SJCRH30 (cell line): ENCODE results near the gene ZNF112. TPM values are rescaled to one million over a fixed set of nuclear protein-coding genes. Genes with fewer than 3 reads are reported as not detected.
A peak's percentile ranks its signal among the peaks of the same experiment; 100 is the strongest.
"Not testable (repeated sequence)": the region's sequence is repeated elsewhere in the genome, so short reads cannot be mapped to it uniquely, and the experiment has no call there.

Experiments
- DNase-seq, 2 experiments: peaks; one replicate each; pipeline ENCODE4 v3.0.0-alpha.2; 2015 to 2020
- H3K27ac ChIP-seq: fragments of 250-450 bp; sonication (Bioruptor Pico); 2 replicates; pipeline ENCODE4 v1.5.1; 2020; ENCODE audit warnings: mild to moderate bottlenecking, moderate library complexity
- H3K27me3 ChIP-seq: fragments of 250-450 bp; sonication (Bioruptor Pico); 2 replicates; pipeline ENCODE4 v1.5.1; 2020; ENCODE audit warnings: mild to moderate bottlenecking, moderate library complexity
- H3K36me3 ChIP-seq: fragments of 250-450 bp; sonication (Bioruptor Pico); 2 replicates; pipeline ENCODE4 v1.5.1; 2020; ENCODE audit warnings: mild to moderate bottlenecking, moderate library complexity
- H3K4me1 ChIP-seq: fragments of 250-450 bp; sonication (Bioruptor Pico); 2 replicates; pipeline ENCODE4 v1.5.1; 2020; ENCODE audit warnings: mild to moderate bottlenecking, moderate library complexity
- H3K4me3 ChIP-seq: fragments of 250-450 bp; sonication (Bioruptor Pico); 2 replicates; pipeline ENCODE4 v1.5.1; 2020; ENCODE audit warnings: mild to moderate bottlenecking, moderate library complexity
- H3K9me3 ChIP-seq: fragments of 250-450 bp; sonication (Bioruptor Pico); replicated peaks from 2 replicates; pipeline ENCODE4 v1.5.1; 2020; ENCODE audit warnings: mild to moderate bottlenecking, moderate library complexity
- total RNA-seq: library from RNA; depleted of rRNA; stranded (reverse); fragments of >200 nt; shearing (Covaris generic); gene quantifications from 2 replicates; pipeline ENCODE4 v1.2.3, GENCODE V29; 2014; rRNA removed

Gene ZNF112
- total RNA-seq = 8.5 and 11.7 TPM in 2 replicates

DNA sequence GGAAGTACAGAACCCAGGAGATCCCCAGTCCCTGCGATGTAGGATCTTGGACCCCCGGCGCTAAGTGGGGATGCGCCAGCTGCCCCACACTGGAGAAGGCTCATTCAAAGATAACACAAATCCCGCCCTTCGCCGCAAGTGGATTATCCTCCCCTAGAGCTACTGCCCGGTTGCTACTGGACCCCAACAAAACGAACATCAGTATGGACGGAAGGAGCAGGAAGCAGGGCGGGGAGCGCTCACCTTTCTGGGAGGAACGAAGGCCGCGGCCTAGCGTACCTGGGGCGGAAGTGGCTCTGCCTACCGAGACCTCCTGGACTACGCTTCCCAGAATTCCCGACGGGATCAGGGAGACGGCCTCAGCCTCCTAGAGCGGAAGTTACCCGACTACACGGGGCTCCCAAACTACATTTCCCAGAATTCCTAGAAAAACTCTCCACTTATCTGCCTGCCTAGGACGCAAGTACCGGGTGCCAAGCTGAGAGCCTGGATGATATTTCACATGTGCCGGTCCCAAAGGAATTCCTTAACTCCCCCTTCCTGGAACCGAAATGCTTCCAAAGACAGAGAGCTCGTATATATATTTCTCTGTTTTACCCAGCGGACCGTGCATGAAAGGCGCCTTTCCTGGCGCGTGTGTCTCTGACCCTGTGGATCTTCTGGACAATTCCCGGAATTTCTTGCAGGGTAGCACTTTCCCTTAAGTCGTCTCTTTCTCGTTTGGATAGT, at the start of gene ZNF112:
TSS of gene ZNF112 (minus strand) at position 298 of the 729 bp plus-strand sequence. CDS start 16,141 bp downstream, outside the sequence.
- Histone ChIP-seq H3K27me3 (no peaks in the 10 kb centered on the region), H3K4me3 (peak within 1 kb of the TSS; percentile 86), H3K4me1 (no peaks in the 10 kb centered on the region), H3K36me3 (no peaks in the 10 kb centered on the region), H3K9me3 (peaks cover 7% of the 10 kb centered on the region), H3K27ac (peak within 1 kb of the TSS; percentile 44; the same call in 1 of the 2 replicates)
- DNase-seq = peak; percentile 93 to 96

DNA sequence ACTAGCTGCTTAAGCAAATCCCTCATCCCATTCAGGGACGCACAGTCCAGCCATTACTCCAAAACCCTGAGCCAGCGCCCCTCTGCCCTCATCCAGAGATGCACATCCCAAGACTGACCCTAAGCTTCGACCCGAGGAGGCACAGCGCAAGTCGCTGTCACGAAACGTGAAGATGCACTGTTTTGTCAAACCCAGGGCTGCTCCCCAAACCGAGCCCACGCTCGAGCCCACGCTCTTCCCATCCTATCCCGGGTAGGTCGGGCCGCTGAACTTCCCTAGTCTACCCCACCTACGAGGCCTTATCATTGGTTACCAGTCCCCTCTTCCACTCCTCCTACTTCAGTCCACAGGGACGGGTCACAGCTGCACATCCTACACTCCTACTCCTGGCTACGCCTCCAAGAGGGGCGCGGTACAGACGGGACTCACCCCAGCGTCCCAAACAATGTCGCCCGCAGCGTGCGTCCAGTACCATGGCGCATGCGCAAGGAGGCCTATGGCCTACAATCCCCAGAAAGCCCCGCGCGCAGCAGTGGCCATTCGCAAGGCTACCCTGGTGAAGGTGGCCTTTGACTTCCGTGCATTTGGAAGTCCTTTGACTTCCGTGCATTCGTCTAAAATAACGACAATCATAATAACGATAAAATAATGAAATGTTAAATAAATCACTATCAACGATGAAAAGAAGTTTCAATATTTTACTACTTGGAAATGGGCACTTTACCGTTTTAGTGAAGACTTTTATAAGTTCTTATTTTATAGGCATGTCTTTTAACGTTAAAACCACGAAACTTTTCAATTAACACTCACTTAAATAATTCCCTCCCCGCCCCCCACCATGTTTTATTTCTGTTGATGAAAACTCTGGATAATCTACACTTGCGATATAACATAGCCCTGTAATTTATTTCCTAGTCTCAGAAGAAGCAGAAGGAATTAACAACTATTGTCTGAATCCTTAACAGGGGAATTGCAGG, 44.9 kb upstream of the ZNF112 start, which contains the start of gene ZNF285:
TSS of gene ZNF285 (minus strand) at position 470 of the 977 bp plus-strand sequence. CDS start 4,395 bp downstream, outside the sequence.
- 0 out of 2 replicates have a peak, but pooled peaks cover 3% of the 10 kb centered on the region for H3K4me1 ChIP-seq
- DNase-seq = peak; percentile 97 to 98
- H3K4me3 ChIP-seq = peak within 1 kb of the TSS; percentile 61
- no peaks in the 10 kb centered on the region for H3K36me3 ChIP-seq
- H3K27me3 ChIP-seq = no peaks in the 10 kb centered on the region
- H3K9me3 ChIP-seq = peaks cover 10% of the 10 kb centered on the region; the same call in 1 of the 2 replicates
- H3K27ac ChIP-seq = no peak within 1 kb of the TSS; the same call in 1 of the 2 replicates

DNA sequence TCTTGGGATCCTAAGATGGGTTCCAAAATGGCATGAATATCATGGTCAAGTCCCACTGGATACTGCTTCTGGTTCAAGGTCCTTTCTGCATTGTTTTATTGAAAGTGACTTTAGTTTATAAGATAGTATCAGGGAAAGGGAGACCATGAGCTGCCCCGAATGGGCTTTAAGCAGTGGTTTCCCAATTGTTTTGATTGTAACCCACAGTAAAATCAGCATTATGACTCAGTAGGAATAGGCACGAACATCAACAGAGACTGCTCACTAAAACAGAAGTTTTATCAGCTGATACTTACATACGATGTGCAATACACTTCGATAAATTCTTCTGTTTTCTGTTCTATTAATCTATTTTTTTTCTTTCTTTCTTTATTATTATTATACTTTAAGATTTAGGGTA, 32.8 kb upstream of the ZNF112 start:
- H3K36me3 ChIP-seq, H3K4me3 ChIP-seq, H3K27ac ChIP-seq, DNase-seq, H3K27me3 ChIP-seq, H3K4me1 ChIP-seq: not testable (repeated sequence)
- H3K9me3 ChIP-seq = peaks cover 30% of the 10 kb centered on the region

DNA sequence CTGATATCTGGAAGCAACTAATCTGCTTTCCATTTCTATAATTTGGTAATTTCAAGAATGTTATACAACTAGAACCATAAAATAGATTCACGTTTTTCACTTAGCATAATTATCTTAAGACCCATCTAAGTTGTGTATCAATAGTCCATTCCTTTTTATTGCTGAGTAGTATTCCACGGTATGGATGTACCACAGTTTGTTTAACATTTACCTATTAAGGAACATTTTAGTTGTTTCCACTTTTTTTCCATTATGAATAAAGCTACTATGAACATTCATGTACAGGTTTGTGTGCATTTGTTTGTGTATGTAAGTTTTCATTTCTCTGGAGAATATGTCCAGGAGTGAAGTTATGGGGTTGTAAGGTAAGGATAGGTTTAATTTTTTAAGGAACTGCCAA, 18.3 kb upstream of the ZNF112 start:
- H3K9me3 ChIP-seq = peaks cover 3% of the 10 kb centered on the region; the same call in 1 of the 2 replicates
- no peaks in the 10 kb centered on the region for H3K27me3 ChIP-seq
- no peak overlapping the region for H3K27ac ChIP-seq
- no peaks in the 10 kb centered on the region for H3K4me1 ChIP-seq
- DNase-seq = no peak
- H3K36me3 ChIP-seq = no peaks in the 10 kb centered on the region
- no peak overlapping the region for H3K4me3 ChIP-seq

DNA sequence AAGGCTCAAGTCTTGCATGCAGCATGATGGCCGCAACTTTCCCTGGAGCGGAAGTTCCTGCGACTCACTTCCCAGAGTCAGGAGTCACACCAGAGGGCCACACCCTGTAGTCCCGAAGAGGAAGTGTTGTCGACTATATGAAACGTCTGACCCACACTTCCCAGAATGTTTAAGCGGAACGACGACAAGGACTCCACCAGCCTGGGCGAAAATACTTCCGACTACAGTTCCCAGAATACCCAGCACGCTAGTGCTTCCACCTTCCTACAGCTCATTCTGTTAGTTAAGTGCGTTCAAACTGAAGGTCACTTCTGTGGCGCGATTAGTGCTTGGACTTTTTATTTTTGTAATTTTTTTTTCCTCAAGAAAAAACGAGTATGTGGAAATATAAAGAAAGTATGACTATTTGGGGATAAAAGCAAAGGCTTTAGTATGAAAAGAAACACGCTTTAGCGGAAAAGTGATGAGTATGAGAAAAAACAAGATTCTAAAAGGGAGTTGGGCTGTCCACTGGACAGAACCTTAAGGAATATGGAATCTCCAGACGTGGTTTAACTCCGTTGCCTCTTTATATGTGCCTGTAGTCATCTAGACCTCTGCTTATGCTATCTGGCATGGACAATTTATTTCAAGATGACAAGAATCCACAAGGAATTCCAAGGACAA, 15.5 kb upstream of the ZNF112 start:
- Histone ChIP-seq H3K4me3 (no peak overlapping the region), H3K27ac (no peak overlapping the region), H3K36me3 (no peaks in the 10 kb centered on the region), H3K4me1 (no peaks in the 10 kb centered on the region), H3K9me3 (0 out of 2 replicates have a peak, but pooled peaks cover 3% of the 10 kb centered on the region), H3K27me3 (no peaks in the 10 kb centered on the region)
- DNase-seq = no peak

DNA sequence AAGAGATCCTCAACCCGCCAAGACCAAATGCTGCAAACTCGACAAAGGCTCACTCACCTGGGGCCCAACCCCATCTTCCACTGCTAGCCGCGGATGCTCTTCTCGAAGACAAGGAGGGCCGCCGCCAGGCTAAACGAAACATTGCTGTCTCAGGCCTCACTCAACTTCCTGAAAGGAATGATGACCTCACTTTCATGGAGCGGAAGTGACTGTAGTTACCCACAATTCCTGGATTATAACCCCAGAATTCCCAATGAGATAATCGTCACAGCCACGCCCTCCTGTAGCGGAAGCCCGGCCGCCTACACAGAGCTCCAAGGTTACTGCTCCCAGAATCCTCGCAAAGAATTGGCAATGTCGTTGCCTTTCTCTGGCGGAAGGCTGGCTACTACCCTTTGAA, 10.5 kb upstream of the ZNF112 start:
- no peak for DNase-seq
- Histone ChIP-seq H3K9me3 (no peaks in the 10 kb centered on the region), H3K27me3 (no peaks in the 10 kb centered on the region), H3K36me3 (no peaks in the 10 kb centered on the region), H3K4me3 (no peak overlapping the region), H3K4me1 (no peaks in the 10 kb centered on the region), H3K27ac (no peak overlapping the region)

DNA sequence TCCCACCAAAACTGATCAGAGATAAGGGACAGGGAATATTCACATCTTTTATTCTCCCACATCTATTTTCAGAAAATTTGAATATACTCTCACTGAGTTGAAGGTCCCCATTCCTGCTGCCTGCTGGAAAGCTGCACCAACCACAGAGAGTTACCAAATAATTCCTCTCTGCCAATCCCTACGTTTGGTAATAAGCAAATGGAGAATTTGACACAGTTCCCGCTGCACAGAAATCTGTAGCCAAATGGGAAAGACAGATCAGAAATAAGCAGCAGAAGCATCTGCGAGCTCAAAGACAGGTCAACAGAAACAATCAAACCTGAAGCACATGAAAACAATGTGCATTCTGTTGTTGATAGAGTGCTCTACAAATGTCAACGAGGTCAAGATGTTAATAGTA, 9.9 kb downstream of the ZNF112 start:
- no peaks in the 10 kb centered on the region for H3K4me1 ChIP-seq
- peaks cover 11% of the 10 kb centered on the region for H3K9me3 ChIP-seq
- no peak for DNase-seq

DNA sequence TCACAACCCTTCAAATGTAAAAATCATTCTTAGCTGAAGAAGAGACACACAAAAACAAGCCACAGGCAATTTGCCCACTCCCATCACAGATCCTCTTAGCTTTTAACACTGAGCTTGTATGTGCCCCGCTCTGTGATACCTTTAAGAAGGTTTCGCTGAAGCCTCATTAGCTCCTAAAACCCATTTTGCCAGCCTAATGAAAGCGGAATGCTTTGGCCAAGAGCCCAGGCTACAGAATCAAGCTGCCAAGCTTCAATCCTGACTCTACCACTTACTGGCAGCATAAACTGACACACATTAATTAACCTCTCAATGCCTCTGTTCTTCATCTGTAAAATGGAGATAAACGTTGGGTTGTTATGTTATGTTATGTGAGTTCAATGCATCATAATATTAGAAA, 10.5 kb downstream of the ZNF112 start:
- H3K36me3 ChIP-seq = peaks cover 20% of the 10 kb centered on the region
- H3K9me3 ChIP-seq = peaks cover 10% of the 10 kb centered on the region

More for the DNA sequence above, 9.9 kb downstream of the ZNF112 start:
- H3K27ac ChIP-seq = no peak overlapping the region
- no peaks in the 10 kb centered on the region for H3K27me3 ChIP-seq
- H3K36me3 ChIP-seq = peaks cover 17% of the 10 kb centered on the region
- no peak overlapping the region for H3K4me3 ChIP-seq

DNA sequence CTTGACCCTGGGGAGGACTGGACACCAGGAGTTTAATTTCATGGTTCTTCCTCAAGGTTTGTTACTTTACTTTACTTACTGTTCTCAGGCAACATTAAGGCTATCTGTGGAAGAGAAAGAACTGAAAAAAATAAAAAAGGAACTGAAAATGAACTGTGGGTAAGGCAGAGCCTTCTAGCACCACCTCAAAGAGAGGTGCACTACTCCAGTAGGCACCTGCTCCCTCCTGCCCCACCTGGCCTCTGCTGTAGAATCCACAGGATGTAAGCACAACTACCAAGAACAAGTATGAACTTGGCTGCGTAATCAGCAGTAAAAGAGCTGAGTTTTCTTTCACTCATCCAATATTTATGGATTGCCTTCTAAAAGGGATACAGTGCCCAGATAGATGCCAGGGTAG, 12.2 kb downstream of the ZNF112 start:
- Histone ChIP-seq H3K27ac (no peak overlapping the region), H3K27me3 (no peaks in the 10 kb centered on the region), H3K4me3 (no peak overlapping the region), H3K9me3 (peaks cover 10% of the 10 kb centered on the region), H3K4me1 (no peaks in the 10 kb centered on the region), H3K36me3 (peaks cover 28% of the 10 kb centered on the region)
- DNase-seq = no peak

More for the DNA sequence above, 10.5 kb downstream of the ZNF112 start:
- Histone ChIP-seq H3K27ac (no peak overlapping the region), H3K4me1 (no peaks in the 10 kb centered on the region), H3K27me3 (no peaks in the 10 kb centered on the region), H3K4me3 (no peak overlapping the region)
- no peak for DNase-seq

DNA sequence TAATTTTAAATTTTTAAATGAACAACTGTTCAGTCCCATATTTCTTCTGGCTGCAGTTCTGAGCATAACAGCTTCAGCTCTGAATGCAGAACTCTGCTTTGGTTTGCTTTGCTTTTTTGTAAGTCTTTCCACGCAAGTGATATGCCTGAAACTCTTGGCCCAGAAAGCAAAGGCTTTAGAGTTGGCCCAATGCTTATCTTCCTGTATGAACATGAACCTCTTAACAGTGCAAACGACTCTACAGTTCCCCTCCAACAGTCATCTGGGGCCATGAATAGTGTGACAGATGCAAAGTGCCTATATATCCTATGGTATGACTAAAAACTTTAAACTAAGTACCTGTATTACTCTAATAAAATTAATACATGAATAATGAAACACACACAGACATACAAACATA, 14.7 kb downstream of the ZNF112 start:
- Histone ChIP-seq H3K27ac (no peak overlapping the region), H3K4me3 (no peak overlapping the region), H3K9me3 (no peaks in the 10 kb centered on the region; the same call in none of the 2 replicates), H3K4me1 (no peaks in the 10 kb centered on the region), H3K36me3 (peaks cover 36% of the 10 kb centered on the region), H3K27me3 (no peaks in the 10 kb centered on the region)
- no peak for DNase-seq

DNA sequence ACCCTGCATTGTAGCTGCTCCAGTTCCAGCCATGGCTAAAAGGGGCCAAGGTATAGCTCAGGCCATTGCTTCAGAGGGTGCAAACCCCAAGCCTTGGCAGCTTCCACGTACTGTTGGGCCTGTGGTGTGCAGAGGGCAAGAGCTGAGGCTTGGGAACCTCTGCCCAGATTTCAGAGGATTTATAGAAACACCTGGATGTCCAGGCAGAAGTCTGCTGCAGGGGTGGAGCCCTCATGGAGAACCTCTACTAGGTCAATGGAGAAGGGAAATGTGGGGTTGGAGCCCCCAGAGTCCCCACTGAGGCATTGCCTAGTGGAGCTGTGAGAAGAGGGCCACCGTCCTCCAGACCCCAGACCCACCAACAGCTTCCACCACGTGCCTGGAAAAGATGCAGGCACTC, 21.8 kb downstream of the ZNF112 start:
- H3K27me3 ChIP-seq, H3K4me3 ChIP-seq, H3K27ac ChIP-seq, H3K4me1 ChIP-seq: not testable (repeated sequence)
- DNase-seq = peak in 1 of 2 experiments; percentile 12
- peaks cover 24% of the 10 kb centered on the region for H3K9me3 ChIP-seq
- H3K36me3 ChIP-seq = peaks cover 84% of the 10 kb centered on the region

DNA sequence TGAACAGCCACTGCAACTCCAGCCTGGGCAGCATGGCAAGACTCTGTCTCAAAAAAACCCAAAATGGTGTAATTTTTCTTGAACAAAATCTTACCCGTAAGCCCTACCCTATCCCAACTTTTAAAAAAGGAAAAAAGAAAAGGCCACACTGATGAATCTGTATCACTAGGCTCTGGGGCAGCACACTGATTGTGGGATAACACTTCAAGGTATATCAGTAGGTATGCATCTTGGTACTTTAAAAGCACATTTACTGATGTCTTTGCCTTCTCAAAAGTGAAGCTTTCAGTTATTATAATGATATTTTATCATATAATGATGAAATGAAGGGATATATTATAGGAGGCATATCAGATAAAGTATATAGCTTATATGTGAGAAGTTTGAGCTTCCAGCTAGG, 24.3 kb downstream of the ZNF112 start:
- Histone ChIP-seq H3K27ac (no peak overlapping the region), H3K4me3 (no peak overlapping the region), H3K9me3 (peaks cover 24% of the 10 kb centered on the region), H3K36me3 (peaks cover 92% of the 10 kb centered on the region), H3K27me3 (no peaks in the 10 kb centered on the region), H3K4me1 (no peaks in the 10 kb centered on the region)
- no peak for DNase-seq

DNA sequence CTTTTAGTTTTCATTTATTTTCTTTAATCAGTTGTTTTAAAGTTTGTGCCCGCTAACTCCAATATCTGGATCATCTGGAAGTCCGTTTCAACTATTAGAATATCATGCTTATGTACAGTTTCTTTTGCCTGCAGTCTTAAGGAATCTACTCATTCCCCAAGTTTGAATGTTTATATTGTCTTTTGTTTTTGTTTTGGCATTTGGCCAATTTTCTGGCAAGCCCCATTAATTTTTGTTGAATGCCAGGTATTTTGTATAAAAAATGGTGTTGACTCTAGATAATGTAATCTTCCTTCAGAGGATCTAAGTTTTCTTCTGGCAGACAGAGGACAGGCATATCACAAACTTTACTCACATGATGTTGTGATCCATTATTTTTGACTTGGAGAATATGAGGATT, 40.6 kb downstream of the ZNF112 start:
- no peak for DNase-seq
- Histone ChIP-seq H3K27ac (no peak overlapping the region), H3K4me1 (0 out of 2 replicates have a peak, but pooled peaks cover 3% of the 10 kb centered on the region), H3K36me3 (no peaks in the 10 kb centered on the region), H3K27me3 (no peaks in the 10 kb centered on the region), H3K9me3 (peaks cover 7% of the 10 kb centered on the region), H3K4me3 (no peak overlapping the region)

DNA sequence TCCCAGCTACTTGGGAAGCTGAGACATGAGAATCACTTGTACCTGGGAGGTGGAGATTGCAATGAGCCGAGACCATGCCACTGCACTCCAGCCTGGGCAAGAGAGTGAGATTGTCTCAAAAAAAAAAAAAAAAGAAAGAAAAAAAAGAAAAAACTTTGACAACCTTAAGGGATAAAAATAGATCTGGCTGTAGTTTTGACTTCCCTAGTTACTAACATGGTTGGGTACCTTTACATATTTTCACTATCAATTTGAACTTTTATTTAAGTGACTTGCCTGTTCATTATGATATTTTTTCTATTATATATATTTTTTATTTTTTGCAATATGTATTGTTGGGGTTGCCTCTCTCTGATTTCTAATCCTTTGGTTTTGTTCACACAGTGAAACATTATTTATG, 43.2 kb downstream of the ZNF112 start:
- no peak for DNase-seq
- Histone ChIP-seq H3K9me3 (peaks cover 7% of the 10 kb centered on the region), H3K36me3 (no peaks in the 10 kb centered on the region), H3K27me3 (no peaks in the 10 kb centered on the region), H3K4me1 (peaks cover 20% of the 10 kb centered on the region), H3K27ac (no peak overlapping the region), H3K4me3 (no peak overlapping the region)
